ENCODE results near the gene GLYR1. TPM values are rescaled to one million over a fixed set of nuclear protein-coding genes. Genes with fewer than 3 reads are reported as not detected.

Gene GLYR1
- total RNA-seq, 2 donors from 2014 or later: 19.7 to 27.7 TPM

GRCh38 chr16:4832698-4833343 lies 14.3 kb downstream of the GLYR1 start:
- Histone ChIP-seq H3K4me3 (no peak overlapping the region), H3K36me3 (replicated peaks in 1 of 2; ENCODE audit: insufficient read depth in 1 of 2, low read depth in 2 of 2) (peaks cover 0 to 38% of the 10 kb centered on the region in 2 donors), H3K27me3 (no peaks in the 10 kb centered on the region), H3K4me1 (no peaks in the 10 kb centered on the region), H3K27ac (no peak overlapping the region), H3K9me3 (no peaks in the 10 kb centered on the region)
- 68 to 78% methylated on average over 6 of the region's 6 CpGs for WGBS, 2 donors
- DNase-seq (no peak), ATAC-seq (no peak)
- TF ChIP-seq, protein P1, sequence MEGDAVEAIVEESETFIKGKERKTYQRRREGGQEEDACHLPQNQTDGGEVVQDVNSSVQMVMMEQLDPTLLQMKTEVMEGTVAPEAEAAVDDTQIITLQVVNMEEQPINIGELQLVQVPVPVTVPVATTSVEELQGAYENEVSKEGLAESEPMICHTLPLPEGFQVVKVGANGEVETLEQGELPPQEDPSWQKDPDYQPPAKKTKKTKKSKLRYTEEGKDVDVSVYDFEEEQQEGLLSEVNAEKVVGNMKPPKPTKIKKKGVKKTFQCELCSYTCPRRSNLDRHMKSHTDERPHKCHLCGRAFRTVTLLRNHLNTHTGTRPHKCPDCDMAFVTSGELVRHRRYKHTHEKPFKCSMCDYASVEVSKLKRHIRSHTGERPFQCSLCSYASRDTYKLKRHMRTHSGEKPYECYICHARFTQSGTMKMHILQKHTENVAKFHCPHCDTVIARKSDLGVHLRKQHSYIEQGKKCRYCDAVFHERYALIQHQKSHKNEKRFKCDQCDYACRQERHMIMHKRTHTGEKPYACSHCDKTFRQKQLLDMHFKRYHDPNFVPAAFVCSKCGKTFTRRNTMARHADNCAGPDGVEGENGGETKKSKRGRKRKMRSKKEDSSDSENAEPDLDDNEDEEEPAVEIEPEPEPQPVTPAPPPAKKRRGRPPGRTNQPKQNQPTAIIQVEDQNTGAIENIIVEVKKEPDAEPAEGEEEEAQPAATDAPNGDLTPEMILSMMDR (IDR thresholded peaks at IDR 0.05): no peak
- intact Hi-C loops (cut with DNase I): no loop called here

DNA sequence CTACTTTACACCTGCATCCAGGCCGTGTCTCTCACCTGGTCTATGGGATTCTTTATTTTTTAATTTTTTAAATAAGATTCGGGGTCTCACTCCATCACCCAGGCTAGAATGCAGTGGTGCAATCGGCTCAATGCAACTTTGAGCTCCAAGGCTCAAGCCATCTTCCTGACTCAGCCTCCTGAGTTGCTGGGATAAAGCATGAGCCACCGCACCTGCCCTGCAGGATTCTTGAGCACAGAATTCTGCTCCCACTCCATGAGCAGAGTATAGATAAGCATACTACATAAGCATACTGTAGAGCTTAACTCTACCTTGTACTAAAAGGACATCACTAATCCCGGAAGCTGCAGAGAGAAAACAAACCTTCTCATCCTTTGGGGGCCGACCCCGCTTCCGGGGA lies 15.5 kb downstream of the GLYR1 start:
- intact Hi-C loops (cut with DNase I): no loop called here

GRCh38 chr16:4830408-4830807 lies 16.7 kb downstream of the GLYR1 start:
- peaks cover 0 to 38% of the 10 kb centered on the region in 2 donors for H3K36me3 ChIP-seq (replicated peaks in 1 of 2; ENCODE audit: insufficient read depth in 1 of 2, low read depth in 2 of 2)
- H3K4me3 ChIP-seq: no peak overlapping the region
- no peaks in the 10 kb centered on the region for H3K27me3 ChIP-seq
- DNase-seq (no peak), ATAC-seq (no peak)
- TF ChIP-seq, protein P1 (IDR thresholded peaks at IDR 0.05): no peak
- no peak for TF ChIP-seq POLR2A (IDR thresholded peaks at IDR 0.05)
- no peaks in the 10 kb centered on the region for H3K9me3 ChIP-seq
- intact Hi-C loops (cut with DNase I): no loop called here
- H3K27ac ChIP-seq: no peak overlapping the region
- H3K4me1 ChIP-seq: no peaks in the 10 kb centered on the region
- WGBS, 2 donors: 84 to 92% methylated on average over 7 of the region's 7 CpGs

More for the DNA sequence above, 15.5 kb downstream of the GLYR1 start:
- H3K36me3 ChIP-seq (replicated peaks in 1 of 2; ENCODE audit: insufficient read depth in 1 of 2, low read depth in 2 of 2): peaks cover 0 to 38% of the 10 kb centered on the region in 2 donors
- WGBS, 2 donors: 92 to 96% methylated on average over 8 of the region's 8 CpGs
- TF ChIP-seq, protein P1 (IDR thresholded peaks at IDR 0.05): no peak
- TF ChIP-seq POLR2A (IDR thresholded peaks at IDR 0.05): no peak
- ATAC-seq (no peak), DNase-seq (no peak)
- no peaks in the 10 kb centered on the region for H3K27me3 ChIP-seq
- H3K27ac ChIP-seq: no peak overlapping the region
- H3K4me3 ChIP-seq: no peak overlapping the region
- no peaks in the 10 kb centered on the region for H3K9me3 ChIP-seq
- no peaks in the 10 kb centered on the region for H3K4me1 ChIP-seq

- WGBS, 2 donors: 96% methylated on average over 11 of the region's 11 CpGs
- Histone ChIP-seq H3K4me3 (no peak overlapping the region), H3K4me1 (no peaks in the 10 kb centered on the region), H3K27me3 (no peaks in the 10 kb centered on the region), H3K9me3 (no peaks in the 10 kb centered on the region), H3K36me3 (replicated peaks in 1 of 2; ENCODE audit: insufficient read depth in 1 of 2, low read depth in 2 of 2) (peaks cover 0 to 45% of the 10 kb centered on the region in 2 donors), H3K27ac (no peak overlapping the region)
- TF ChIP-seq, protein P1 (IDR thresholded peaks at IDR 0.05): no peak
- intact Hi-C loops (cut with DNase I): no loop called here
- ATAC-seq: no peak
- no peak for DNase-seq
Measured at GRCh38 chr16:4828567-4829321, 18.3 kb downstream of the GLYR1 start.
